Measurements from ENCODE around the gene FARP2. TPM values are rescaled to one million over a fixed set of nuclear protein-coding genes. Genes with fewer than 3 reads are reported as not detected.

FARP2 gene
- polyA plus RNA-seq, 1 of the 3 experiments (the other 2 are of a cell fraction), result 11.5 TPM

GRCh38 chr2:241356871-241357260 lies 781 bp downstream of the FARP2 start:
- Histone ChIP-seq H3K9me2 (no peaks in the 10 kb centered on the region), H3K27ac (ENCODE audit: low read depth in 2 of 2, low read length in 1 of 2) (peak overlapping the region; percentile 59 to 72; a peak in 2 of 4 replicates), H3K4me2 (peak overlapping the region; percentile 78), H4K20me1 (ENCODE audit: insufficient read depth) (peaks cover 41% of the 10 kb centered on the region), H3K27me3 (ENCODE audit: insufficient read depth) (no peaks in the 10 kb centered on the region), H3K4me1 (ENCODE audit: control insufficient read depth in 1 of 2, insufficient read depth in 2 of 2, low read depth in 1 of 2, low read length in 1 of 2) (peaks cover 0 to 13% of the 10 kb centered on the region in 2 experiments; a peak in 3 of 4 replicates), H3K9ac (peak overlapping the region; percentile 90), H3K4me3 (ENCODE audit: low read depth in 2 of 2, low read length in 1 of 2) (peak overlapping the region; percentile 73 to 97), H3K9me3 (no peaks in the 10 kb centered on the region), H3K36me3 (replicated peaks in 1 of 2; ENCODE audit: control insufficient read depth in 1 of 2, insufficient read depth in 2 of 2, low read length in 1 of 2) (peaks cover 17 to 33% of the 10 kb centered on the region in 2 experiments), H3F3A (replicated peaks; ENCODE audit: insufficient read depth) (peaks cover 34% of the 10 kb centered on the region), H3K79me2 (ENCODE audit: insufficient read depth) (peaks cover 55% of the 10 kb centered on the region), H2AFZ (ENCODE audit: low read depth) (peak overlapping the region; percentile 37; the same call in 1 of the 2 replicates)
- ChIA-PET CTCF (no interaction called here), POLR2A (interaction anchor here (1.0 kb wide), 1 partner anchor 346 kb away, joined by 3 read pairs; no protein-coding TSS in a partner anchor)
- 2% methylated on average over 5 of the region's 5 CpGs for WGBS (ENCODE audit: low lambda C conversion rate)
- no peak for DNase-seq
- TF ChIP-seq USF2 (IDR thresholded peaks at IDR 0.05; ENCODE audit: borderline replicate concordance, low read depth, low read length), result no peak
- TF ChIP-seq USF1 (IDR thresholded peaks at IDR 0.05; ENCODE audit: borderline replicate concordance, low read depth), result no peak

- peaks cover 15 to 26% of the 10 kb centered on the region in 2 experiments for H3K36me3 ChIP-seq (replicated peaks in 1 of 2; ENCODE audit: control insufficient read depth in 1 of 2, insufficient read depth in 2 of 2, low read length in 1 of 2)
- H3K79me2 ChIP-seq (ENCODE audit: insufficient read depth), result peaks cover 61% of the 10 kb centered on the region
- peaks cover 46% of the 10 kb centered on the region for H4K20me1 ChIP-seq (ENCODE audit: insufficient read depth)
- peak overlapping the region; percentile 78 for H3K4me2 ChIP-seq
- H3K4me3 ChIP-seq (ENCODE audit: low read depth in 2 of 2, low read length in 1 of 2), result peak overlapping the region; percentile 73 to 97; a peak in 3 of 4 replicates
- no peak overlapping the region for H3K9ac ChIP-seq
- DNase-seq, result no peak
- H3K4me1 ChIP-seq (ENCODE audit: control insufficient read depth in 1 of 2, insufficient read depth in 2 of 2, low read depth in 1 of 2, low read length in 1 of 2), result peaks cover 0 to 13% of the 10 kb centered on the region in 2 experiments; a peak in 3 of 4 replicates
- peaks cover 28% of the 10 kb centered on the region for H3F3A ChIP-seq (replicated peaks; ENCODE audit: insufficient read depth)
- H2AFZ ChIP-seq (ENCODE audit: low read depth), result no peak overlapping the region
- H3K27me3 ChIP-seq (ENCODE audit: insufficient read depth), result no peaks in the 10 kb centered on the region
- H3K9me3 ChIP-seq, result no peaks in the 10 kb centered on the region
- CTCF ChIA-PET, result no interaction called here
- POLR2A ChIA-PET, result no interaction called here
- WGBS (ENCODE audit: low lambda C conversion rate), result 93% methylated on average over 3 of the region's 3 CpGs
- no peaks in the 10 kb centered on the region for H3K9me2 ChIP-seq
- H3K27ac ChIP-seq (ENCODE audit: low read depth in 2 of 2, low read length in 1 of 2), result no peak overlapping the region
- TF ChIP-seq REST (IDR thresholded peaks at IDR 0.05; ENCODE audit: low read depth, low read length) (no peak), RCOR1 (IDR thresholded peaks at IDR 0.05; ENCODE audit: low read length) (no peak), MXI1 (IDR thresholded peaks at IDR 0.05; ENCODE audit: low read depth, low read length) (no peak), ZBTB33 (IDR thresholded peaks at IDR 0.05; ENCODE audit: borderline replicate concordance, low read depth) (no peak), PBX3 (IDR thresholded peaks at IDR 0.05) (no peak), EZH2phosphoT487 (IDR thresholded peaks at IDR 0.05; ENCODE audit: borderline replicate concordance, low read depth) (no peak), GABPA (IDR thresholded peaks at IDR 0.05; ENCODE audit: low read depth) (no peak), GATA2 (CRISPR knock-in tag; IDR thresholded peaks at IDR 0.05) (no peak), NRF1 (IDR thresholded peaks at IDR 0.05; ENCODE audit: low read depth, low read length) (no peak), EP300 (IDR thresholded peaks at IDR 0.05; ENCODE audit: borderline replicate concordance in 1 of 2, low read depth in 1 of 2, low read length in 1 of 2) (no peak), JUND (IDR thresholded peaks at IDR 0.05) (no peak), FOXM1 (IDR thresholded peaks at IDR 0.05; ENCODE audit: low read depth) (no peak), TEAD4 (IDR thresholded peaks at IDR 0.05; ENCODE audit: borderline replicate concordance, insufficient read depth) (no peak), CTCF (IDR thresholded peaks at IDR 0.05) (no peak)
Observed at GRCh38 chr2:241357531-241357930, 1.4 kb downstream of the FARP2 start.
